Natural killer cell (primary cell): ENCODE measurements around the gene NPLOC4. TPM values are rescaled to one million over a fixed set of nuclear protein-coding genes. Genes with fewer than 3 reads are reported as not detected.

ENCODE experiments used
- ATAC-seq, 3 donors: fragments of 150-1000 bp in 2 of 3; fragments of 200-7000 bp in 1 of 3; cut with Tn5 transposase; 1 replicate in 1 of 3; 2 replicates in 2 of 3; pipeline ENCODE4 v1.10.0; 2021; ENCODE audit warnings: mild to moderate bottlenecking in 2 of 3, moderate library complexity in 2 of 3
- DNase-seq, 2 donors: peaks; one replicate each; pipeline versions ENCODE4 v3.0.0 to v3.0.0-alpha.2; 2013 to 2021; ENCODE audit warnings: mixed read lengths in 1 of 2
- H3K27ac ChIP-seq: one replicate; pipeline ENCODE4 v1.5.1; 2013; ENCODE audit warnings: mild to moderate bottlenecking, low read length
- H3K27me3 ChIP-seq: one replicate; pipeline ENCODE4 v1.6.1; 2013; ENCODE audit warnings: low read length; ENCODE audit not compliant: control insufficient read depth, insufficient read depth
- H3K36me3 ChIP-seq: one replicate; pipeline ENCODE4 v1.6.1; 2013; ENCODE audit warnings: low read length; ENCODE audit not compliant: control insufficient read depth, insufficient read depth
- H3K4me1 ChIP-seq: one replicate; pipeline ENCODE4 v1.6.1; 2013; ENCODE audit warnings: low read length; ENCODE audit not compliant: control insufficient read depth, insufficient read depth
- H3K4me3 ChIP-seq: one replicate; pipeline ENCODE4 v1.5.1; 2013; ENCODE audit warnings: low read length
- H3K9me3 ChIP-seq: one replicate; pipeline ENCODE4 v1.6.1; 2013; ENCODE audit warnings: low read length; ENCODE audit not compliant: control insufficient read depth, insufficient read depth
- H3K27ac Mint-ChIP-seq, 2 donors: one replicate each; pipeline ENCODE4 v1.8.0; 2022; ENCODE audit warnings: mild to moderate bottlenecking in 2 of 2, mixed read lengths in 2 of 2, moderate library complexity in 1 of 2
- H3K27me3 Mint-ChIP-seq, 2 donors: one replicate each; pipeline ENCODE4 v1.8.0; 2022; ENCODE audit warnings: low read depth in 2 of 2, mixed read lengths in 2 of 2
- H3K36me3 Mint-ChIP-seq: one replicate; pipeline ENCODE4 v1.8.0; 2022; ENCODE audit warnings: mixed read lengths
- H3K4me1 Mint-ChIP-seq, 2 donors: one replicate each; pipeline ENCODE4 v1.8.0; 2022; ENCODE audit warnings: mixed read lengths in 2 of 2
- H3K4me3 Mint-ChIP-seq: one replicate; pipeline ENCODE4 v1.8.0; 2022; ENCODE audit warnings: mild to moderate bottlenecking, moderate library complexity, mixed read lengths
- H3K9me3 Mint-ChIP-seq, 2 donors: one replicate each; pipeline ENCODE4 v1.8.0; 2022; ENCODE audit warnings: mixed read lengths in 2 of 2
- WGBS: methylation state at CpG from one replicate; pipeline ENCODE4 v1.1.7; 2013; ENCODE audit warnings: missing lambda C conversion rate; ENCODE audit not compliant: insufficient coverage; 5-methylcytosine and 5-hydroxymethylcytosine counted together
- intact Hi-C: fragments of 100-400 bp; cut with micrococcal nuclease; formaldehyde crosslinking; loops from one replicate; pipeline ENCODE4 v1.14.2; 2022
- total RNA-seq, 4 donors: library from RNA; stranded (reverse); fragments of 120-200 nt in 1 of 4; gene quantifications; one replicate each; pipeline versions ENCODE4 v1.2.3 to v1.2.4, GENCODE V29; 2013 to 2022
- TF ChIP-seq, protein P1 (sequence below): fragments of 200-600 bp; IDR thresholded peaks from one replicate; pipeline ENCODE4 v1.8.0; 2022; ENCODE audit warnings: antibody characterized with exemption

Gene NPLOC4
- total RNA-seq, 3 donors from 2014 or later (not counting 1 experiment from before 2014, with no cell fraction given): 96.2 to 117 (median 99.1) TPM

GRCh38 chr17:81682565-81683207 lies 45.8 kb upstream of the NPLOC4 start:
- Mint-ChIP-seq H3K4me1 (peaks cover 7 to 32% of the 10 kb centered on the region in 2 donors), H3K4me3 (peak overlapping the region; percentile 96), H3K27me3 (no peaks in the 10 kb centered on the region), H3K36me3 (no peaks in the 10 kb centered on the region), H3K27ac (peak overlapping the region; percentile 79 to 88), H3K9me3 (no peaks in the 10 kb centered on the region)
- TF ChIP-seq, protein P1, sequence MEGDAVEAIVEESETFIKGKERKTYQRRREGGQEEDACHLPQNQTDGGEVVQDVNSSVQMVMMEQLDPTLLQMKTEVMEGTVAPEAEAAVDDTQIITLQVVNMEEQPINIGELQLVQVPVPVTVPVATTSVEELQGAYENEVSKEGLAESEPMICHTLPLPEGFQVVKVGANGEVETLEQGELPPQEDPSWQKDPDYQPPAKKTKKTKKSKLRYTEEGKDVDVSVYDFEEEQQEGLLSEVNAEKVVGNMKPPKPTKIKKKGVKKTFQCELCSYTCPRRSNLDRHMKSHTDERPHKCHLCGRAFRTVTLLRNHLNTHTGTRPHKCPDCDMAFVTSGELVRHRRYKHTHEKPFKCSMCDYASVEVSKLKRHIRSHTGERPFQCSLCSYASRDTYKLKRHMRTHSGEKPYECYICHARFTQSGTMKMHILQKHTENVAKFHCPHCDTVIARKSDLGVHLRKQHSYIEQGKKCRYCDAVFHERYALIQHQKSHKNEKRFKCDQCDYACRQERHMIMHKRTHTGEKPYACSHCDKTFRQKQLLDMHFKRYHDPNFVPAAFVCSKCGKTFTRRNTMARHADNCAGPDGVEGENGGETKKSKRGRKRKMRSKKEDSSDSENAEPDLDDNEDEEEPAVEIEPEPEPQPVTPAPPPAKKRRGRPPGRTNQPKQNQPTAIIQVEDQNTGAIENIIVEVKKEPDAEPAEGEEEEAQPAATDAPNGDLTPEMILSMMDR: no peak
- Histone ChIP-seq H3K4me1 (peaks cover 30% of the 10 kb centered on the region), H3K27ac (no peak overlapping the region), H3K9me3 (no peaks in the 10 kb centered on the region), H3K4me3 (peak overlapping the region; percentile 82), H3K36me3 (peaks cover 14% of the 10 kb centered on the region), H3K27me3 (no peaks in the 10 kb centered on the region)
- ATAC-seq: no peak
- intact Hi-C loops: loop anchor here (1.0 kb wide), 1 partner anchor 21 kb away; the partner anchor contains the start of gene MRPL12
- DNase-seq: no peak
- WGBS: 50% methylated on average over 19 of the region's 19 CpGs

DNA sequence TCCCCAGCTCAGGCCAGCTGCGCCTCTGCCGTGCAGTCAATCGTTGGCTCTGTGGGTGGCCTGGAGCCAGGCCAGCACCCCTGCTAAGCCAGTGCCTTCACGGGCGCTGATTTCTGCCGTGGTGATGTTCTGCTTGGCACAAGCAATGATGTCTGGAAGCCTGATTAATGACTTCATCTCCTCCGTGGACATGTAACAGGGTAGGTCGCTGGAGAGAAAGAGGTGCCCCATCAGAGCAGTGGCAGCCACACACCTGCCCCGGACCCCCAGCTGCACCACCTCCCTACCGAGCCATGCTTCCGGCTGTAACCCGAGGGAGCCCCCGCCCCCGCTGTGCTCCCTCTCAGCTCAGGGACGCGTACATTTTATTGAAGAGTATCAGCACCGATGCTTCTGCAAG lies 44.8 kb upstream of the NPLOC4 start:
- ATAC-seq (no peak), DNase-seq (no peak)
- H3K4me3 Mint-ChIP-seq: peak overlapping the region; percentile 25
- 95% methylated on average over 17 of the region's 17 CpGs for WGBS
- no peaks in the 10 kb centered on the region for H3K9me3 Mint-ChIP-seq
- H3K27ac Mint-ChIP-seq: no peak overlapping the region
- Histone ChIP-seq H3K27ac (no peak overlapping the region), H3K4me1 (peaks cover 30% of the 10 kb centered on the region), H3K27me3 (no peaks in the 10 kb centered on the region), H3K4me3 (no peak overlapping the region), H3K9me3 (no peaks in the 10 kb centered on the region), H3K36me3 (peaks cover 4% of the 10 kb centered on the region)
- peaks cover 7 to 24% of the 10 kb centered on the region in 2 donors for H3K4me1 Mint-ChIP-seq
- TF ChIP-seq, protein P1: no peak
- intact Hi-C loops: no loop called here
- no peaks in the 10 kb centered on the region for H3K27me3 Mint-ChIP-seq
- no peaks in the 10 kb centered on the region for H3K36me3 Mint-ChIP-seq

GRCh38 chr17:81680150-81680549 lies 43.2 kb upstream of the NPLOC4 start:
- DNase-seq (no peak), ATAC-seq (no peak)
- no peaks in the 10 kb centered on the region for H3K9me3 ChIP-seq
- TF ChIP-seq, protein P1: no peak
- no peaks in the 10 kb centered on the region for H3K9me3 Mint-ChIP-seq
- no peaks in the 10 kb centered on the region for H3K27me3 Mint-ChIP-seq
- no peak overlapping the region for H3K27ac ChIP-seq
- H3K36me3 ChIP-seq: no peaks in the 10 kb centered on the region
- intact Hi-C loops: no loop called here
- H3K4me1 Mint-ChIP-seq: peaks cover 14 to 23% of the 10 kb centered on the region in 2 donors
- no peak overlapping the region for H3K27ac Mint-ChIP-seq
- no peaks in the 10 kb centered on the region for H3K36me3 Mint-ChIP-seq
- WGBS: 94% methylated on average over 11 of the region's 11 CpGs
- no peaks in the 10 kb centered on the region for H3K27me3 ChIP-seq
- H3K4me3 ChIP-seq: no peak overlapping the region
- peaks cover 22% of the 10 kb centered on the region for H3K4me1 ChIP-seq
- no peak overlapping the region for H3K4me3 Mint-ChIP-seq

DNA sequence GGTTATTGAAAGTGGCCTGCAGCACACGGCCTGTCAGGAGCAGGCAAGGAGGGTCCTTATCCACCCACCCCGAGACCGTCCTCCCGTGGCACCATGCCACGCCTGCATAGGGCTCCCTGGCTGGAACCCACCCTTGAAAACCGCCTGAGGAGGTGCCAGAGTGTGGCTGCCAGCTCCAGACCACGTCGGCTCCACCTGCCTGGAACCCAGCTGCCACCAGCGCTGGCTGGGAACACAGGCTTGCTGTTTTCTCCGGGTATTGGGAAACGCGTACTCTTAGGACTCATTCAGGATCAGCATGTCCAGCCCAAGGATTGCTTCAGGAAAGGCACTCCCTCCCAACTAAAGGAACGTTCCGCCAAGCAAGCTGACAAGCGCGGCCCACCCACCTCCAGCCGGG lies 40.0 kb upstream of the NPLOC4 start:
- H3K4me3 Mint-ChIP-seq: no peak overlapping the region
- H3K27me3 ChIP-seq: no peaks in the 10 kb centered on the region
- H3K36me3 ChIP-seq: peaks cover 16% of the 10 kb centered on the region
- no peaks in the 10 kb centered on the region for H3K9me3 Mint-ChIP-seq
- no peak for ATAC-seq
- H3K27me3 Mint-ChIP-seq: no peaks in the 10 kb centered on the region
- H3K9me3 ChIP-seq: no peaks in the 10 kb centered on the region
- H3K4me1 Mint-ChIP-seq: peaks cover 7 to 8% of the 10 kb centered on the region in 2 donors
- no peak overlapping the region for H3K4me3 ChIP-seq
- no peak overlapping the region for H3K27ac Mint-ChIP-seq
- no peak overlapping the region for H3K27ac ChIP-seq
- WGBS: 92% methylated on average over 17 of the region's 17 CpGs
- intact Hi-C loops: no loop called here
- H3K36me3 Mint-ChIP-seq: no peaks in the 10 kb centered on the region
- H3K4me1 ChIP-seq: no peaks in the 10 kb centered on the region
- TF ChIP-seq, protein P1: no peak
- no peak for DNase-seq
